GM18505 (cell line): ENCODE measurements around the gene GDAP1L1.

Experiments
- ATAC-seq: cut with Tn5 transposase; IDR thresholded peaks from one replicate; pipeline ENCODE4 v1.9.1; 2021; ENCODE audit not compliant: unreplicated experiment
- POLR2A ChIP-seq: IDR thresholded peaks from 4 replicates; pipeline ENCODE4 v1.6.1; 2011; ENCODE audit warnings: borderline replicate concordance; ENCODE audit not compliant: insufficient read depth, insufficient read length; ENCODE audit errors: extremely low read depth

GDAP1L1 gene

GRCh38 chr20:44254073-44254472 lies 7.0 kb downstream of the GDAP1L1 start:
- TF ChIP-seq POLR2A = no peak
- ATAC-seq = no peak

GRCh38 chr20:44255942-44256341 lies 8.8 kb downstream of the GDAP1L1 start:
- no peak for TF ChIP-seq POLR2A

GRCh38 chr20:44256961-44257360 lies 9.9 kb downstream of the GDAP1L1 start:
- no peak for ATAC-seq
- no peak for TF ChIP-seq POLR2A

More at GRCh38 chr20:44255942-44256341, 8.8 kb downstream of the GDAP1L1 start:
- no peak for ATAC-seq

- TF ChIP-seq POLR2A = no peak
- no peak for ATAC-seq
These were observed 11.2 kb downstream of the GDAP1L1 start for GRCh38 chr20:44258226-44258890.

GRCh38 chr20:44264287-44264686 lies 17.2 kb downstream of the GDAP1L1 start:
- no peak for ATAC-seq
- TF ChIP-seq POLR2A = no peak

GRCh38 chr20:44268802-44269201 lies 21.7 kb downstream of the GDAP1L1 start:
- no peak for ATAC-seq

GRCh38 chr20:44271915-44272663 lies 25.0 kb downstream of the GDAP1L1 start:
- no peak for TF ChIP-seq POLR2A
- no peak for ATAC-seq

More at GRCh38 chr20:44268802-44269201, 21.7 kb downstream of the GDAP1L1 start:
- no peak for TF ChIP-seq POLR2A

GRCh38 chr20:44273231-44274215 lies 26.4 kb downstream of the GDAP1L1 start:
- no peak for TF ChIP-seq POLR2A
- ATAC-seq = no peak

GRCh38 chr20:44274303-44275017 lies 27.4 kb downstream of the GDAP1L1 start:
- no peak for ATAC-seq
- TF ChIP-seq POLR2A = no peak

- ATAC-seq = no peak
- TF ChIP-seq POLR2A = no peak
These were observed 32.1 kb downstream of the GDAP1L1 start for GRCh38 chr20:44279228-44279627.

- no peak for TF ChIP-seq POLR2A
- no peak for ATAC-seq
These were observed 33.3 kb downstream of the GDAP1L1 start for GRCh38 chr20:44280387-44280786.

GRCh38 chr20:44282192-44282591 lies 35.1 kb downstream of the GDAP1L1 start:
- no peak for TF ChIP-seq POLR2A
- no peak for ATAC-seq
